GM18502 (cell line): ENCODE data around the gene C1QBP.

Experiments used
- ATAC-seq: cut with Tn5 transposase; IDR thresholded peaks from one replicate; pipeline ENCODE4 v1.9.1; 2021; ENCODE audit warnings: mild to moderate bottlenecking; ENCODE audit not compliant: unreplicated experiment, poor library complexity

Gene C1QBP, protein sequence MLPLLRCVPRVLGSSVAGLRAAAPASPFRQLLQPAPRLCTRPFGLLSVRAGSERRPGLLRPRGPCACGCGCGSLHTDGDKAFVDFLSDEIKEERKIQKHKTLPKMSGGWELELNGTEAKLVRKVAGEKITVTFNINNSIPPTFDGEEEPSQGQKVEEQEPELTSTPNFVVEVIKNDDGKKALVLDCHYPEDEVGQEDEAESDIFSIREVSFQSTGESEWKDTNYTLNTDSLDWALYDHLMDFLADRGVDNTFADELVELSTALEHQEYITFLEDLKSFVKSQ

GRCh38 chr17:5438716-5439445 is at the start of gene C1QBP:
C1QBP (minus strand) TSS chr17:5439155; CDS start chr17:5439073, 82 bp downstream.
- peak; percentile 77 for ATAC-seq

DNA sequence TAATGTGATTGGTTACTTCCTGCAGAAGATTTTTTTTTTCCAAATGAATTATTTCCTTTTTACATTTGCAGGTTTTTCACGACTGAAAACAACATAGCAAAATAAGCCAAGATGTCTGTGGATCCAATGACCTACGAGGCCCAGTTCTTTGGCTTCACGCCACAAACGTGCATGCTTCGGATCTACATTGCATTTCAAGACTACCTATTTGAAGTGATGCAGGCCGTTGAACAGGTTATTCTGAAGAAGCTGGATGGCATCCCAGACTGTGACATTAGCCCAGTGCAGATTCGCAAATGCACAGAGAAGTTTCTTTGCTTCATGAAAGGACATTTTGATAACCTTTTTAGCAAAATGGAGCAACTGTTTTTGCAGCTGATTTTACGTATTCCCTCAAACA is 49.8 kb upstream of the C1QBP start:
- no peak for ATAC-seq

GRCh38 chr17:5486206-5487124 is 47.5 kb upstream of the C1QBP start, which contains the start of gene MIS12:
MIS12 (plus strand) TSS chr17:5486566; CDS start chr17:5488863, 2,297 bp downstream.
- ATAC-seq: peak; percentile 83

DNA sequence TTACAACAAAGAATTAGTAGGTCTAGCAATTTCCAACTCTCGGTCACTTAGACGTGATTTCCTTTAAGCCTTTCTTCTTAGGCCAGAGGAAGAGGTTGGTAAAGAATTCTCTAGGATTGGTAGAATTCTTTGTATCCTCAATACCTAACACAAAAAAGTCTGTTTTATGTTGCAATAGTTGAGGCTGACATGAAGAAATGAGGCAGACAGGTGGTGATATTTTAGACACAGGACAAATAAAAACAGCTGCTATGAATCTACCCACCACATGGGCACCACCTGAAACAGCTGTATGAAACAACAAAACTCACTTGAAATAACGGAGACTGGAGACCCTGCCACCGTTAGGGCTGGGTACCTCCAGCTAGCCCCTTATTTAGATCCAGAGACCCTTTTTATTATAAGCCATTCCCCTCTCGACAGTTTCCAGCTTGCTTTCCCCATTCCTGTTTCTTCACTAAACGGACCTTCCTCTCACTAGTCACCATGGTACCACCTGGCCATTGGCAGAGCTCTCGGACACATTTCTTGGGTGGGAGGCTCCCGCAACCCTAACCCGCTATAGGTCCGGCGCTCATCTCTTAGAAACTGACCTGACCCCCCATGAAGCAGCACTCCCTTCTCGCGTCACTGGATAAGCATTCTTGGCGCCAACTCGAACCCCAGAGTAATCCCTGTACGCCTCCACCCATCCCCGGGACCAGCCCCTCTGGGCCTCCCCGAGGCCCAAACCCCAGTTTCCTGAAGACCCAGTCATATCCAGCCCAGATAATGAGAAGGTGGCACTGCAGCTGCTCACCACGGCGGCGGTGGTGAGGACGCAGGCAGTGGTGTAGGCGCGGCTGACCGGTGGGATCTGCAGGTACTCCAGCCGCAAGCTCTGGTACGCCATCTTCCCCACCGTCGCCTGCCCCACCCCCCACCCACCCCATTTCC is 46.6 kb upstream of the C1QBP start, which contains the start of gene DERL2:
Gene DERL2 (minus strand): TSS at position 909 of the 936 bp plus-strand sequence. CDS start 17 bp downstream, at position 892.
- peak; percentile 22 for ATAC-seq

DNA sequence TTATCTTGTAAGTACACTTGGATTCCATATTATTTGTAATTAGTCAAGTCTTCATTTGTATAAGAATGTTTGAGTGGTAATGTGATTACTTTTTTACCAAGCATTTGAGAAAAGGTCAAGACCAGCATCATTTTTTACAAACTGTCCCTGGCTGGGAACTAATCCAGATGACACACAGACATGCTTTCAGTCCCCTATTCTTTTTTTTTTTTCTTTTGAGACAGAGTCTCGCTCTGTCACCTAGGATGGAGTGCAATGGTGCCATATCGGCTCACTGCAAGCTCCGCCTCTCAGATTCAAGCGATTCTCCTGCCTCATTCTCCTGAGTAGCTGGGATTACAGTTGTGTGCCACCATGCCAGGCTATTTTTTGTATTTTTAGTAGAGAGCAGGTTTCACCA is 42.5 kb upstream of the C1QBP start:
- no peak for ATAC-seq

DNA sequence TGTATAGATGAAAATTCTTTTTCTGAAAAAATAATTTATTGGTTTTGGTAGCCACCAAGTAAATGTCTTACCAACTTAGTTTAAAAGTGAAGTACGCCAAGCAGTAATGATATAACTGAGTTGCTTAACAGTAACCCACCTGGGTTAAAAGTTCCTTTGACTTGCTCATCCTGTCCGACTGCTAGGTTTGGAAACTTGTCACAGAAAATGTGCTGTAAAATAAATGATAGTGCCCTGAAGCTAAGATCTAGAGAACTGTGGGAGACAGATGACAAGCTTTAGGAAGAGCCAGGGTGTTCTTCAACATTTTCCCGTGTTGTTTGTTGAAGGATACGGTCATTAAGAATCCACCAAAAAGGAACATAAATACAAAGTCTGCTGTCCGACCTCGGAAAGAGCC is 42.0 kb upstream of the C1QBP start:
- no peak for ATAC-seq

- no peak for ATAC-seq
Observed at GRCh38 chr17:5478992-5479391, 40.0 kb upstream of the C1QBP start.

DNA sequence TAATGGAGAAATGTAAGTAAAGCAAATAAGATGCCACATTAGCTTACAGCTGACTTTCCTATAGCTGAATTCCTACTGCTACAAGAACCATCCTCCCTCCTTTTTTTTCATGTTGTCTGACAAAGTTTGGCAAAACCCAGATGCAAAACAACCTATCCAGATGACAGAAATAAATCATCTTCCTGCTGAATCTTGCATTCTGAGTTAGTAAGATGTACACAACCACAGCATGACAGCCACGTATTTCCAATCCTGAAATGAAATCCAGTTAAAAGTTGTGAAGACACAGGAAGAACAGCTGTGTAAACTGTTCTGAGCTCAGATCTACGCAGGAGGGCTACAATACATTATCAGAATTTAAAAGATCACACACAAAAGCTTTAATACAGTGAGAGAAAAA is 35.0 kb upstream of the C1QBP start:
- ATAC-seq: no peak

DNA sequence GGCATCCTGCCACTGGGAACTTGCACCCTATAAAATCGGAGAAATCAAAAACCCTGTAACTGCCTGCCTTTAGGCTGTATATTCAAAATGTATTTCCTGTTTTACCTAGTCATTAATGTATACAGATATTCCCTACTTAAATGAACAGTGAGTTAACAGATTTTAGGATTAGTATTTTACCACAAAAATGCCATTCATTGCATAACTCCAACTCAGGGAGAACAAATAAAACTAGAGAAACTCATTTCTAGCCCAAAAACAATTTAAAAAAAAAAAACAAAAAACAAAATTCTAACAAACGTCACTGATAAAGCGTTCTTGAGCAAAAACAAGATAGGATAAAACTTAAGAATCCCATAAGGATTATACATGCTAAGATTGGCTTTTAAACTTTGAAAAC is 33.6 kb upstream of the C1QBP start:
- no peak for ATAC-seq

- ATAC-seq: no peak
Observed at GRCh38 chr17:5468075-5468473, 29.1 kb upstream of the C1QBP start.

DNA sequence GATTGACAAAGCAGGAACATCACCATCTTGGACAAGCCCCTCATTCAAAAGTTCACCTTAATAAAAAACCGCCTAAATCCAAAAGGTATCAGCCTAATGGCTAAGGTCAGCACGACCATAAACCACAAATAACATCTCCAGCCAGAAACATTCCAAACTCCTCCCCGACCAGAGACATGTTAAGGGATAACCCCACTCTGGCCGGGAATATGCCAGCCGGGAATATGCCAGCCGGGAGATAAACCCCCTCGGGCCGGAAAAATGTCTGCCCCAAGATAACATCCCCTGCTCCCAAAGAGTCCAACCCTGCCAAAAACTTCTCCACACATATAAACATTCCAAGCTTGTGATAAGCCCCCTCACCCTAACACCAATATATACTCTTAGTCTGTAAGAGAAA is 28.5 kb upstream of the C1QBP start:
- no peak for ATAC-seq

- no peak for ATAC-seq
Observed at GRCh38 chr17:5466295-5466694, 27.3 kb upstream of the C1QBP start.

DNA sequence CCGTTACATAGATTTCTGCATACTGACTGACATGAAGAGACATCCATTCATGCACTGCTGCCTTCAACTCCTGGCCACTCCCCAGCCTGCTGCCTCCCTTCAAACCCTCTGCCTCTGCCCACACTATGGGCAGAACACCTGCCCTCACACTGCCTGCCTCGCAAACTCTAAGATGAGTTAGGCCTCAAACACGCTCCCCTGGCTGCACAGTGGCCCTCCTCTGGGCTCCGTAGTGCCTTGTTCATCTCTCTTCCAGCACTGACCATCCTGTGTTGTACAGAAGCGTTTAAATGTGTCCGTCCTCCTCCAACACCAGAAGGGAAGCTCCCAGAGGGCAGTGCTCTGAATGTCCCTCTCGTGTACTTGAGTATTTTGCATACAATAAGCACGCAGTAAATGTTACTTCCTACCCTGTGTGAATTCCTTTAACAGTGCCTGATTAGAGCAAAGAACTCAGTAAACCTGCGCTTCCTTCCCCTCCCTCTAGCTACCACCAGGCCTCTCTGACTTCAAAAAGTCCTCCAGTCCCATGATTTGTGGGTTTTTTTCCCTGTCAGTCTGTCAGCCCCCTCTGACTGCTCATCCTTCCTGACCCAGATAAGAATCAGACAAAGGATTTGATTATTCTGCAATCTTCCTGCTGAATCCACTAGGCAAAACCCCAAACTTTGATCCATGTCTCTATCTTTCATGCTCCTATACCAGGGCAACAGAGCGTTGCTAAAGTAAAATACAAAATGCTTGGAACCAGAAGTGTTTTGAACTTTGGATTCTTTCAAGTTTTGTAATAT is 26.0 kb upstream of the C1QBP start:
- no peak for ATAC-seq

GRCh38 chr17:5446786-5447185 is 7.8 kb upstream of the C1QBP start:
- ATAC-seq: no peak

DNA sequence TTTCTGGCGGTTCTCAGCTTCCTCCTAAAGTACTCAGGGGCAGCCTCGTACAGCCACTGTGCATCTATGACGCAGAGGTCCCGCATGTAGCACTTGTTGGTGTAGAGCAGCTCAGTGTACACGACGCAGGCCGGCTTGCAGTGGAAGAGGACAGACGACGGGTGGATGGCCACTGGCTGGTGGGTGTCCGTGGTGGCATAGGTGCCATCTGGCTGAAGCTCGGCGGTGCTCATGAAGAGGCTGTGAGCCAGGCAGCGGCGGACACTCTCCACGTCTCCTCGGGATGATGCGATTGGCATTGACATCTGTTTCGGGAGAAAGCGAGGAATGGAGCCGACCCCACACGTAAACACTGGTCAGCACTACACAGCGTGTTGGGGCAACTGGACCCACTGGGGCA is 5.3 kb upstream of the C1QBP start:
- ATAC-seq: no peak

DNA sequence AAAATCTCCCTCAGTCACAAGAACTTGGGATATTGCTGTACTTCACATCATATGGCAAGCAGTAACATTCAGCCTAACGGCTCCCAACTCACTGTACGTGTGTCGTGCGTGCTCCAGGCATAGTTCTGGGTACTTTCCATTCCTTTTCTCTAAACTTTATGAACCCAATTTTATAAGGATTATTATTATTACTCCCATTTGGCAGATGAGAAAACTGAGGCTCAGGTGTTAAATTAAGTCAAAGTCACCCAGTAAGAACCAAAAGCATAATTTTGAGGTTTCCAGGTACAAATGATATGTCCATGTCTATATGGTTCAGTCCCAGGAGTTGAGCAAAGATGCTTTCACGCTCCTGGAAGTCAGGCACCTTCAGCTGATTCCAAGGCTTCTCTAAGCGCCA is 4.8 kb upstream of the C1QBP start:
- no peak for ATAC-seq

DNA sequence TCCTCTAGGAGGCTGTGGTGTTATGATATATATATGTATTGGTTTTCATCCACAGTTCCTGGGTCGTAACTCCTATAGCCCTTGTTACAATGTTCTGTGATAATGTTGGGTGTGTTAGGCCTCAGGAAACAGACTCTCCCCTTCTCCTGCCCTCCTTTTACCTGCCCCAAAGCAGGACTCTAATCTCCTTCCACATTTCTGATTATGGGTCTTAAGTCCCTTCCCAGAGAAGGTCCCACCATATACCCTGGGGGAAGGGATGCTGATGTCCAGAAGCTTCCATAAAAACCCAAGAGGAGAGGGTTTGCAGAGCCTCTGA is 450 bp upstream of the C1QBP start:
- no peak for ATAC-seq

DNA sequence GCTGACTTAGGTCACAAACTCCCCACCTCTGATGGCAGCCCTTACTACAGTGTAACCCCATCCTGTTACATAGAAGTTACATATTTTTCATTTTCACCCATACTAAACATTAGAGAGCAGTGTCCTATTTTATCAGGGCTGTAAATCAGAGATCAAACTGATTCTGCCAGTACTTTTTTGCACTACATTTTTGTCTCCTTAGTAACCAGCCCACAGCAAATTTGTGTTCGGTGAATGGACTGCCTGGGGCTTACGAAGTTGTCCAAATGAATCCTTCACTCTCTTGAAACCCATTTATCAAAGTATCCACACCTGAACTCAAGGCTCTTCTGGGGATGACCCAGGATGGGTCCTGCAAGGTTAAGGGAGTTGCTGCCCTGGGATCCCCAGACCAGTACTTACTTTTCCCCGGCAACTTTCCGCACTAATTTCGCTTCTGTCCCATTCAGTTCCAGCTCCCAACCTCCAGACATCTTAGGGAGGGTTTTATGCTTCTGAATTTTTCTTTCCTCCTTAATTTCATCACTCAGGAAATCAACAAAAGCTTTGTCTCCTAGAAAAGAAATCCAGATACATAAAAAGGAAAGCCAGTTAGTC is 1.1 kb downstream of the C1QBP start:
- no peak for ATAC-seq
